Measurements from ENCODE around the gene RNF41. TPM values are rescaled to one million over a fixed set of nuclear protein-coding genes. Genes with fewer than 3 reads are reported as not detected.
A peak's percentile ranks its signal among the peaks of the same experiment; 100 is the strongest.

RNF41 gene
- total and polyA plus RNA-seq, 2 of the 13 experiments (the other 11 are each of a cell fraction or from before 2014, with no cell fraction given) = 27.1 to 39.4 TPM

DNA sequence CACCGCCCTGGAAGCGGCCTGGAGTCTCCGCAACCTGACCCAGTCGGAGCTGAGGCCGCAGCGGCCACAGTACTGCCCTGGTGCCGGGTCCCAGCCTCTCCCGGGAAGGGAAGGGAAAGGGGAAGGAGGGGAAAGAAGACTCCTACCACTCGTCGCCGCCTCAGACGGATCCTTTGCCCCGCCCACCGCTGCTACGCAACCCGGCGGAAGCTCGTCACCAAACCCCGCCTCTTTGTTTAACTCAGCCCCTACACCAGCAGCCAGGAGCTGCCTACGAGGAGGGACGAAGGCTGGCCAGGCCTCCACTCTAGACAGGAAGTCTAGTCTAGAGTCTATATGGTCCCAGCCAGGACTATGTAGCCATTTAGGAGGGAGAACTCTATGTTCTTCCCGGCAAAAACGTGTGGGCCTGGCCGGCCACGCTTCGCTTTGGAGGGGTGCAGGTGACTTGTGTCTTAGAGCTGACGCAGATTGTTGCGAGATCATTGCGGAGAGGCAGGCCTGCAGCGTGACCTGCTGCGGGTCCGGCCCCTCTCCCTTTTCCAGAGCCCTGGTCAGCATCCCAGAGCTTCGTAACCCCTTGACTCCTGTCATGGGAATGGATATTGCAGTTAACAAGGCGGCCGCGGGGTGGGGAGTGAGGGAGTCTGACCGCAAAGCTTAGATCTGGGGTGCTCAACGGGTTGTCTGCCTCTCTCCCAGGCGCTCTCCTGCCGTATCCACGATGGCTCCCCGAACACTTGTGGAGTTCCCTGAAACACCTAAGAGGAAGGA, at the start of gene RNF41 (continued):
- TF ChIP-seq GABPA (IDR thresholded peaks at IDR 0.05; ENCODE audit: low read depth, low read length) (peak; percentile 66), GABPA (CRISPR knock-in tag; IDR thresholded peaks at IDR 0.05; ENCODE audit: low read depth) (peak; percentile 93), MIXL1 (CRISPR knock-in tag; IDR thresholded peaks at IDR 0.05) (0 out of 2 replicates have a peak, but pooled peaks have one; percentile 15), ZBTB7B (CRISPR knock-in tag; IDR thresholded peaks at IDR 0.05) (0 out of 2 replicates have a peak, but pooled peaks have one; percentile 43), ZSCAN22 (CRISPR knock-in tag; IDR thresholded peaks at IDR 0.05) (0 out of 2 replicates have a peak, but pooled peaks have one; percentile 5), MIER3 (CRISPR knock-in tag; IDR thresholded peaks at IDR 0.05; ENCODE audit: borderline replicate concordance) (no peak; the same call in 1 of the 2 replicates), ZNF614 (CRISPR knock-in tag; IDR thresholded peaks at IDR 0.05; ENCODE audit: borderline replicate concordance) (peak; percentile 72), MEF2D (CRISPR knock-in tag; IDR thresholded peaks at IDR 0.05) (peak; percentile 69; the same call in 1 of the 2 replicates), ZNF263 (CRISPR knock-in tag; IDR thresholded peaks at IDR 0.05) (peak; percentile 73), MXD4 (CRISPR knock-in tag; IDR thresholded peaks at IDR 0.05) (0 out of 2 replicates have a peak, but pooled peaks have one; percentile 53), NR2F1 (CRISPR knock-in tag; IDR thresholded peaks at IDR 0.05) (no peak), SPEN (CRISPR knock-in tag; IDR thresholded peaks at IDR 0.05; ENCODE audit: low read depth) (peak; percentile 44), ZNF747 (CRISPR knock-in tag; IDR thresholded peaks at IDR 0.05; ENCODE audit: borderline replicate concordance) (0 out of 2 replicates have a peak, but pooled peaks have one; percentile 27), IRX3 (CRISPR knock-in tag; IDR thresholded peaks at IDR 0.05; ENCODE audit: borderline replicate concordance, low read depth) (no peak)
- TF ChIP-seq, protein P1, sequence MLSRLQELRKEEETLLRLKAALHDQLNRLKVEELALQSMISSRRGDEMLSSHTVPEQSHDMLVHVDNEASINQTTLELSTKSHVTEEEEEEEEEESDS (CRISPR knock-in tag; IDR thresholded peaks at IDR 0.05; ENCODE audit: borderline replicate concordance) = no peak
- TF ChIP-seq, protein P2, sequence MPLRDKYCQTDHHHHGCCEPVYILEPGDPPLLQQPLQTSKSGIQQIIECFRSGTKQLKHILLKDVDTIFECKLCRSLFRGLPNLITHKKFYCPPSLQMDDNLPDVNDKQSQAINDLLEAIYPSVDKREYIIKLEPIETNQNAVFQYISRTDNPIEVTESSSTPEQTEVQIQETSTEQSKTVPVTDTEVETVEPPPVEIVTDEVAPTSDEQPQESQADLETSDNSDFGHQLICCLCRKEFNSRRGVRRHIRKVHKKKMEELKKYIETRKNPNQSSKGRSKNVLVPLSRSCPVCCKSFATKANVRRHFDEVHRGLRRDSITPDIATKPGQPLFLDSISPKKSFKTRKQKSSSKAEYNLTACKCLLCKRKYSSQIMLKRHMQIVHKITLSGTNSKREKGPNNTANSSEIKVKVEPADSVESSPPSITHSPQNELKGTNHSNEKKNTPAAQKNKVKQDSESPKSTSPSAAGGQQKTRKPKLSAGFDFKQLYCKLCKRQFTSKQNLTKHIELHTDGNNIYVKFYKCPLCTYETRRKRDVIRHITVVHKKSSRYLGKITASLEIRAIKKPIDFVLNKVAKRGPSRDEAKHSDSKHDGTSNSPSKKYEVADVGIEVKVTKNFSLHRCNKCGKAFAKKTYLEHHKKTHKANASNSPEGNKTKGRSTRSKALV (CRISPR knock-in tag; IDR thresholded peaks at IDR 0.05) = peak; percentile 81
- TF ChIP-seq, protein P3, sequence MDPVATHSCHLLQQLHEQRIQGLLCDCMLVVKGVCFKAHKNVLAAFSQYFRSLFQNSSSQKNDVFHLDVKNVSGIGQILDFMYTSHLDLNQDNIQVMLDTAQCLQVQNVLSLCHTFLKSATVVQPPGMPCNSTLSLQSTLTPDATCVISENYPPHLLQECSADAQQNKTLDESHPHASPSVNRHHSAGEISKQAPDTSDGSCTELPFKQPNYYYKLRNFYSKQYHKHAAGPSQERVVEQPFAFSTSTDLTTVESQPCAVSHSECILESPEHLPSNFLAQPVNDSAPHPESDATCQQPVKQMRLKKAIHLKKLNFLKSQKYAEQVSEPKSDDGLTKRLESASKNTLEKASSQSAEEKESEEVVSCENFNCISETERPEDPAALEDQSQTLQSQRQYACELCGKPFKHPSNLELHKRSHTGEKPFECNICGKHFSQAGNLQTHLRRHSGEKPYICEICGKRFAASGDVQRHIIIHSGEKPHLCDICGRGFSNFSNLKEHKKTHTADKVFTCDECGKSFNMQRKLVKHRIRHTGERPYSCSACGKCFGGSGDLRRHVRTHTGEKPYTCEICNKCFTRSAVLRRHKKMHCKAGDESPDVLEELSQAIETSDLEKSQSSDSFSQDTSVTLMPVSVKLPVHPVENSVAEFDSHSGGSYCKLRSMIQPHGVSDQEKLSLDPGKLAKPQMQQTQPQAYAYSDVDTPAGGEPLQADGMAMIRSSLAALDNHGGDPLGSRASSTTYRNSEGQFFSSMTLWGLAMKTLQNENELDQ (CRISPR knock-in tag; IDR thresholded peaks at IDR 0.05; ENCODE audit: borderline replicate concordance) = 0 out of 2 replicates have a peak, but pooled peaks have one; percentile 49
- TF ChIP-seq, protein P4, sequence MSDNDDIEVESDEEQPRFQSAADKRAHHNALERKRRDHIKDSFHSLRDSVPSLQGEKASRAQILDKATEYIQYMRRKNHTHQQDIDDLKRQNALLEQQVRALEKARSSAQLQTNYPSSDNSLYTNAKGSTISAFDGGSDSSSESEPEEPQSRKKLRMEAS (IDR thresholded peaks at IDR 0.05) = 0 out of 2 replicates have a peak, but pooled peaks have one; percentile 42
- TF ChIP-seq, protein P5, sequence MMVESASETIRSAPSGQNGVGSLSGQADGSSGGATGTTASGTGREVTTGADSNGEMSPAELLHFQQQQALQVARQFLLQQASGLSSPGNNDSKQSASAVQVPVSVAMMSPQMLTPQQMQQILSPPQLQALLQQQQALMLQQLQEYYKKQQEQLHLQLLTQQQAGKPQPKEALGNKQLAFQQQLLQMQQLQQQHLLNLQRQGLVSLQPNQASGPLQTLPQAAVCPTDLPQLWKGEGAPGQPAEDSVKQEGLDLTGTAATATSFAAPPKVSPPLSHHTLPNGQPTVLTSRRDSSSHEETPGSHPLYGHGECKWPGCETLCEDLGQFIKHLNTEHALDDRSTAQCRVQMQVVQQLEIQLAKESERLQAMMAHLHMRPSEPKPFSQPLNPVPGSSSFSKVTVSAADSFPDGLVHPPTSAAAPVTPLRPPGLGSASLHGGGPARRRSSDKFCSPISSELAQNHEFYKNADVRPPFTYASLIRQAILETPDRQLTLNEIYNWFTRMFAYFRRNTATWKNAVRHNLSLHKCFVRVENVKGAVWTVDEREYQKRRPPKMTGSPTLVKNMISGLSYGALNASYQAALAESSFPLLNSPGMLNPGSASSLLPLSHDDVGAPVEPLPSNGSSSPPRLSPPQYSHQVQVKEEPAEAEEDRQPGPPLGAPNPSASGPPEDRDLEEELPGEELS (CRISPR knock-in tag; IDR thresholded peaks at IDR 0.05) = 0 out of 2 replicates have a peak, but pooled peaks have one; percentile 13
- TF ChIP-seq, protein P6, sequence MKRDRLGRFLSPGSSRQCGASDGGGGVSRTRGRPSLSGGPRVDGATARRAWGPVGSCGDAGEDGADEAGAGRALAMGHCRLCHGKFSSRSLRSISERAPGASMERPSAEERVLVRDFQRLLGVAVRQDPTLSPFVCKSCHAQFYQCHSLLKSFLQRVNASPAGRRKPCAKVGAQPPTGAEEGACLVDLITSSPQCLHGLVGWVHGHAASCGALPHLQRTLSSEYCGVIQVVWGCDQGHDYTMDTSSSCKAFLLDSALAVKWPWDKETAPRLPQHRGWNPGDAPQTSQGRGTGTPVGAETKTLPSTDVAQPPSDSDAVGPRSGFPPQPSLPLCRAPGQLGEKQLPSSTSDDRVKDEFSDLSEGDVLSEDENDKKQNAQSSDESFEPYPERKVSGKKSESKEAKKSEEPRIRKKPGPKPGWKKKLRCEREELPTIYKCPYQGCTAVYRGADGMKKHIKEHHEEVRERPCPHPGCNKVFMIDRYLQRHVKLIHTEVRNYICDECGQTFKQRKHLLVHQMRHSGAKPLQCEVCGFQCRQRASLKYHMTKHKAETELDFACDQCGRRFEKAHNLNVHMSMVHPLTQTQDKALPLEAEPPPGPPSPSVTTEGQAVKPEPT (CRISPR knock-in tag; IDR thresholded peaks at IDR 0.05; ENCODE audit: low read depth) = 0 out of 2 replicates have a peak, but pooled peaks have one; percentile 62

All from HepG2 (cell line).